HFFc6 (cell line): ENCODE measurements around the gene UMAD1. TPM values are rescaled to one million over a fixed set of nuclear protein-coding genes. Genes with fewer than 3 reads are reported as not detected.
A peak's percentile ranks its signal among the peaks of the same experiment; 100 is the strongest.

ENCODE experiments used
- DNase-seq: peaks from one replicate; pipeline ENCODE4 v3.0.0-alpha.2; 2018
- H3K27ac Mint-ChIP-seq: 2 replicates; pipeline ENCODE4 v1.8.0; 2020; ENCODE audit warnings: mild to moderate bottlenecking, mixed read lengths
- H3K27me3 Mint-ChIP-seq: 2 replicates; pipeline ENCODE4 v1.8.0; 2021; ENCODE audit warnings: mild to moderate bottlenecking, moderate library complexity, mixed read lengths; ENCODE audit not compliant: insufficient read depth
- H3K36me3 Mint-ChIP-seq: 2 replicates; pipeline ENCODE4 v1.8.0; 2021; ENCODE audit warnings: low read depth, mixed read lengths
- H3K4me1 Mint-ChIP-seq: 2 replicates; pipeline ENCODE4 v1.8.0; 2020; ENCODE audit warnings: low read depth, mixed read lengths
- H3K4me3 Mint-ChIP-seq: 2 replicates; pipeline ENCODE4 v1.8.0; 2020; ENCODE audit warnings: mild to moderate bottlenecking, moderate library complexity, mixed read lengths
- H3K9me3 Mint-ChIP-seq: 2 replicates; pipeline ENCODE4 v1.8.0; 2020; ENCODE audit warnings: mild to moderate bottlenecking, mixed read lengths
- total RNA-seq, 6 experiments: library from RNA; stranded (reverse); fragmentation: NEBNext Ultra II Directional; extraction: Animal tissue kit (Norgen Biotek cat#: 25700); gene quantifications; 2 replicates in 1 of 6; 3 replicates in 5 of 6; pipeline ENCODE4 v1.2.3, GENCODE V29; 2021
- TF ChIP-seq, protein P1 (sequence below): fragments of 200-600 bp; sonication (generic); IDR thresholded peaks from 2 replicates; pipeline ENCODE4 v1.5.0; 2021; ENCODE audit warnings: antibody characterized with exemption, mild to moderate bottlenecking

Gene UMAD1
- total RNA-seq, 6 experiments from 2014 or later, result 11.6 to 14.6 (median 12.1) TPM

DNA sequence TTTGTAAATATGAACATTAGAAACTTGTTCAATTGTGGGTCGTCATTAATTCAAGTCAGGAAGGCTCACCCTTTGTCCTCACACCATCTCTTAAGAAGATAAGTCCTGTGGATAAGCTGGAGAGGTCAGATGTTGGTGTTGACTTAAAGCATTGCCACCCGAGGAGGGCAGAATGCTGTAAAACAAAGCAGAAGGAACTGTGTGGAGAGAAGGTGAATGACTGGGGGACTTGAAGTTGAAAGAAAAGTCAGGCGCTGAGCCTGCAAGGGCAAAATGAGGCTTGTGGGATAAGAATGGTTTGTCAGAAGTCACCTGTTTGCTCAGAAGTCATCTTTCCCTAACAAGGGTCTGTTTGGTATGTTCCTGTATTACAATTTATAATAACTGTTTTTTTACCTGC, 68.7 kb downstream of the UMAD1 start:
- no peaks in the 10 kb centered on the region for H3K36me3 Mint-ChIP-seq
- DNase-seq, result no peak
- H3K9me3 Mint-ChIP-seq, result no peaks in the 10 kb centered on the region
- no peak overlapping the region for H3K4me3 Mint-ChIP-seq
- TF ChIP-seq, protein P1, sequence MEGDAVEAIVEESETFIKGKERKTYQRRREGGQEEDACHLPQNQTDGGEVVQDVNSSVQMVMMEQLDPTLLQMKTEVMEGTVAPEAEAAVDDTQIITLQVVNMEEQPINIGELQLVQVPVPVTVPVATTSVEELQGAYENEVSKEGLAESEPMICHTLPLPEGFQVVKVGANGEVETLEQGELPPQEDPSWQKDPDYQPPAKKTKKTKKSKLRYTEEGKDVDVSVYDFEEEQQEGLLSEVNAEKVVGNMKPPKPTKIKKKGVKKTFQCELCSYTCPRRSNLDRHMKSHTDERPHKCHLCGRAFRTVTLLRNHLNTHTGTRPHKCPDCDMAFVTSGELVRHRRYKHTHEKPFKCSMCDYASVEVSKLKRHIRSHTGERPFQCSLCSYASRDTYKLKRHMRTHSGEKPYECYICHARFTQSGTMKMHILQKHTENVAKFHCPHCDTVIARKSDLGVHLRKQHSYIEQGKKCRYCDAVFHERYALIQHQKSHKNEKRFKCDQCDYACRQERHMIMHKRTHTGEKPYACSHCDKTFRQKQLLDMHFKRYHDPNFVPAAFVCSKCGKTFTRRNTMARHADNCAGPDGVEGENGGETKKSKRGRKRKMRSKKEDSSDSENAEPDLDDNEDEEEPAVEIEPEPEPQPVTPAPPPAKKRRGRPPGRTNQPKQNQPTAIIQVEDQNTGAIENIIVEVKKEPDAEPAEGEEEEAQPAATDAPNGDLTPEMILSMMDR, result no peak
- peaks cover 14% of the 10 kb centered on the region for H3K4me1 Mint-ChIP-seq
- no peak overlapping the region for H3K27ac Mint-ChIP-seq
- H3K27me3 Mint-ChIP-seq, result no peaks in the 10 kb centered on the region; the same call in 1 of the 2 replicates

DNA sequence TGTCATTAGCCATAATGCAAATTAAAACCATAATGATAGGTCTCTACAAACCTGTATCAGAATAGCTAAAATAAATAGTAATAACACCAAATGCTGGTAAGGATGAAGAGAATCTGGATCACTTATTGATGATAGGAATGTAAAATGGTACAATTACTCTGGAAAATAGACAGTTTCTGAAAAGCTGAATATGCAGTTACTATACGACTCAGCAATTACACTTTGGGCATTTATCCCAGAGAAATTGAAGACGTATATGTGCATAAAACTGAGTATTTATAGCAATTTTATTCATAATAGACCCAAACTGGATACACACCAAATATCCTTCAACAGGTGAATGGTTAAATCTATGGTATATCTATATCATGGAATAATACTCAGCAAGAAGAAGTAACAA, 69.9 kb downstream of the UMAD1 start:
- Mint-ChIP-seq H3K4me3 (no peak overlapping the region), H3K27me3 (no peaks in the 10 kb centered on the region; the same call in 1 of the 2 replicates), H3K9me3 (no peaks in the 10 kb centered on the region), H3K36me3 (no peaks in the 10 kb centered on the region), H3K27ac (no peak overlapping the region), H3K4me1 (peaks cover 14% of the 10 kb centered on the region)
- TF ChIP-seq, protein P1, result no peak
- no peak for DNase-seq

DNA sequence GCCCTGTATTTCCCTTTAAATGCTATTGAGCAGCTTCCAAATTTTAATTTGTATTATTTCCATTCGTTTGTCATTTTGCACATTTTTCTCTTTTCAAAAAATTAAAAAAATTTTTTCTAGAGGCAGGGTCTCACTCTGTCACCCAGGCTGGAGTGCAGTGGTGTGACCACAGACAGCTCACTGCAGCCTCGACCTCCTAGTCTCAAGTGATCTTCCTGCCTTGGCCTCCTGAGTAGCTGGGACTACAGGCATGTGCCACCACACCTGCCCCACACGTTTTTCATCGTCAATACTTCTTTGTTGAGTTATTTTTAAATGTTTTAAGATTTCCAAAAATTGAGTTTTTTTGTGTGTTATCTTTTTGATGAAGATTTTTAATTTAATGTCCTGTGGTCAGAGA, 73.2 kb downstream of the UMAD1 start:
- Mint-ChIP-seq H3K27me3 (no peaks in the 10 kb centered on the region; the same call in 1 of the 2 replicates), H3K4me3 (no peak overlapping the region), H3K36me3 (no peaks in the 10 kb centered on the region), H3K27ac (no peak overlapping the region), H3K9me3 (no peaks in the 10 kb centered on the region), H3K4me1 (peaks cover 4% of the 10 kb centered on the region)
- no peak for DNase-seq
- TF ChIP-seq, protein P1, result no peak

DNA sequence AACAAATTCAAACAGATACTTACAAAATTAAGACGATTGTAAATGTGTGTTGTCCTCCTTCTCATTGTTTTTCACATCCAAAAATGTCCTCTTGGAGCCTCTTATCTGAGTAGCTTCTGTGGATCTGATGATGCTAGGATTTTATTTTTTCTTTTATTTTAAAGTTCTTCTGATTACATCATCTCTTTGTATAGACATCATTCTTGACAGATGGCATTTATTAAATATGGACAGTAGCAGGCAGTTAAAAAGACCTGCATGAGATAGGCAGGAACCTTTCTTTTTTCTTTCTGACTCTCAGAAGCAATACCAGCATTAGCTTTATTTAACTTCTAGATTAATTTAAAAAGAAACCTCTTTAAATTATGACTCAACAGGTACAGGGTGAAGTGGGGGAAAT, 77.9 kb downstream of the UMAD1 start, which contains the start of gene RPA3:
Gene RPA3, minus strand, starts transcription at position 116 of the 400 bp plus-strand sequence. CDS start 78,189 bp downstream, outside the sequence.
- H3K9me3 Mint-ChIP-seq, result no peaks in the 10 kb centered on the region
- no peak within 1 kb of the TSS for H3K27ac Mint-ChIP-seq
- DNase-seq, result no peak
- peaks cover 19% of the 10 kb centered on the region for H3K4me1 Mint-ChIP-seq
- TF ChIP-seq, protein P1, result no peak
- no peak within 1 kb of the TSS for H3K4me3 Mint-ChIP-seq
- no peaks in the 10 kb centered on the region for H3K36me3 Mint-ChIP-seq
- H3K27me3 Mint-ChIP-seq, result no peaks in the 10 kb centered on the region; the same call in 1 of the 2 replicates

DNA sequence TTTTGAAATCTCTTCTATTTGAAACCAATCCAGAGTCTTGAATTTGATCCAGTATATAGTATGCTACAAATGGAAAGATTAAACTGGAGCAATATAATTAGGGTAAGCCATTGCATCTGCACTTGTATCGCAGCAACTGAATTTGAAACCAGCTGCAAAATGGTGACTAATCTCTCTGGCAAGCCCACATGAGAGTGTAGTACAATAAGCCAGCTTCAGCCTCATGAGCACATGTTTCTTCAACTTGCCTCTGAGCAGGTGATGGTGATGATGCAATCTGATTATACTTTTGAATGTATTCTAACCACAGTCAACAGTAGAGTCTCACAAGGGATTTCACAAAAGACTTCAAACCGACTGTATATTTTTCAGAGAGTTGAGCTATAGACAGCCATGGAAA, 78.7 kb downstream of the UMAD1 start:
- TF ChIP-seq, protein P1, result no peak
- DNase-seq, result peak; percentile 55
- Mint-ChIP-seq H3K9me3 (no peaks in the 10 kb centered on the region), H3K36me3 (no peaks in the 10 kb centered on the region), H3K27ac (no peak overlapping the region), H3K27me3 (no peaks in the 10 kb centered on the region; the same call in 1 of the 2 replicates), H3K4me3 (no peak overlapping the region), H3K4me1 (peaks cover 19% of the 10 kb centered on the region)

DNA sequence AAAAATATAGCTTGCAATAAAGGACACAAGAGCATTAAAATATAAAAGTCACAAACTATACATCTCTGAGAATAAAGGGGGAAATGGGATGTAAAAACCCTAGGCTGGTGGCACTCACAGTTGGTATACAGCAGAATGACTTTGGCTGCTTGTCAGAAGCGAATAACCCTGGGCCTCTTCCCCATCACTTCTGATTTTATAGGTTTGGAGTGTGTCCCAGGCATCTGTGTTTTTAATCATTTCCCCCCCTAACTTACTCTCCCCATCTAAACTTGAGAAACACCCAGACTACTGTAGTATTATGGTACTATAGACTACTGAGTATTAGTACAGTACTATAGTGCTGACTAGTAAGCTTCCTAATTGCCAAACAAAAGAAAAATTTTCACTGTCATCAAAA, 79.6 kb downstream of the UMAD1 start:
- TF ChIP-seq, protein P1, result no peak
- no peaks in the 10 kb centered on the region for H3K36me3 Mint-ChIP-seq
- peaks cover 19% of the 10 kb centered on the region for H3K4me1 Mint-ChIP-seq
- H3K9me3 Mint-ChIP-seq, result no peaks in the 10 kb centered on the region
- H3K27ac Mint-ChIP-seq, result no peak overlapping the region
- no peak for DNase-seq
- no peak overlapping the region for H3K4me3 Mint-ChIP-seq
- no peaks in the 10 kb centered on the region; the same call in 1 of the 2 replicates for H3K27me3 Mint-ChIP-seq
